Stimulated activated CD8-positive, alpha-beta memory T cell treated with anti-CD3 and anti-CD28 coated beads, Interleukin-15, amount 100 ng/mL, for 48 hours (primary cell): ENCODE results near the gene IL12A.

Experiments
- DNase-seq, 2 donors: peaks; one replicate each; pipeline ENCODE4 v3.0.0-alpha.2; 2020; ENCODE audit warnings: low read depth in 2 of 2

IL12A gene

GRCh38 chr3:159989973-159990846 is 1.6 kb downstream of the IL12A start:
- no peak for DNase-seq

GRCh38 chr3:159991591-159991990 is 3.0 kb downstream of the IL12A start:
- DNase-seq: no peak

- DNase-seq: no peak
Measured at GRCh38 chr3:159992589-159992988, 4.0 kb downstream of the IL12A start.

GRCh38 chr3:159994182-159994581 is 5.5 kb downstream of the IL12A start:
- DNase-seq: no peak

GRCh38 chr3:159995091-159995490 is 6.5 kb downstream of the IL12A start:
- DNase-seq: no peak

DNA sequence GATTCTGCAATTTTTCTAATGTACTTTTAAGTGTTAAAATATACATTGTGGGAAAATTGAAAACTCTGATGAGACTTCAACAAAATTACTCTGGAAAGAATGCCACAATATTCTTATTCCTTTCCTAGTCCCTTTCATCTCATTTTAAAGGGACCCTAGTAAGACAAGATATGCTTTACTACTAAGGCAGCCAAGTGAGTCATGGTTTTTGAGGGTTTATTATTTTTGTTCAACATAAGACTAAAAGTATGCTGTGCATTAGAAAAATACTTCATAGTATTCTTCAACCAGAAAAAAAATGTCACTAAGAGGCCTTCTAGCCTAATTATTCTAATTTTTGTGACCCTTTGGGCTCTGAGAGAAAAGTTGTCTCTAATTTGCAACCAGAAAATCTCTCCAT is 7.4 kb downstream of the IL12A start:
- DNase-seq: no peak

DNA sequence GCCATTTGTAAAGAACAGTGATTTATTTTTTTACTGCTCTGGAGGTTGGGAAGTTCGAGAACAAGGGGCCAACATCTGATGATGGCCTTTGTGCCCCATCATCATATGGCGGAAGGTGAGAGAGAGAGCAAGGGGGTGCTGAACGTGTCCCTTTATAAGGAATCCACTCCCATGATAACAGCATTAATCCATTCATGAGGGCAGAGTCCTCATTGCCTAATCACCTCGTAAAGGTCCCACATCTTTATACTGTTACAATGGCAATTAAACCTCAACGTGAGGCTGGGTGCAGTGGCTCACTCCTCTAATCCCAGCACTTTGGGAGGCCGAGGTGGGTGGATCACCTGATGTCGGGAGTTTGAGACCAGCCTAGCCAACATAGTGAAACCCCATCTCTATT is 8.3 kb downstream of the IL12A start:
- DNase-seq: no peak

GRCh38 chr3:160001148-160001760 is 12.6 kb downstream of the IL12A start:
- no peak for DNase-seq

GRCh38 chr3:160001850-160002623 is 13.4 kb downstream of the IL12A start:
- no peak for DNase-seq

DNA sequence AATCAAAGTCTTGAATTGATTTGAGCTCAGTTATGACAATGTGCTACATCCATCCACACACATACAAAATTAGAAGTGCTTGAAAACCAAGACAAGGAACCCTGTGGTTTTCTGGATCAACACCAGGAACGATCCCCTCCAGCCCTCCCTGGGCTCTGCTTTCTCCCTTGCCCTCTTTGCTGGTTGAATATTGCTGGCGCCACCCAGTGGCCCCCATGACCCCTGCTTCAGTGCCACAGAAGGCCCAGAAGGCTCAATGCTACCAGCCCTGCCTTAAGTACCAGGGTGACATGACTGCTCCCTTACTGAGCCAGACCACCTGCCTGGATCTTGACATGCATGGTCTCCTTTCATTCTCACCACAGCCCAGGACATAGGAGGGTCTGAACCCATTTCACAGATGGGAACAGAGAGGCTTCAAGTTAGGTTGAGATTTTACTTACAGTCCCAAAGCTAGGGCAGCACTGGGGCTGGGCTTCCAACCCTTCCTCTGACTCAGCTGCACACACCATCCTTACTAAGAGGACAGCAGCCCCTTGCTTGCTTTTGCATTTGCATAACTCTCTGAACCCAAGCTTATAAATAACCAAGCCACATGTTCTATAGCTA is 15.0 kb downstream of the IL12A start:
- DNase-seq: no peak

- no peak for DNase-seq
Measured at GRCh38 chr3:160005004-160005403, 16.4 kb downstream of the IL12A start.

GRCh38 chr3:160006282-160007163 is 17.9 kb downstream of the IL12A start:
- no peak for DNase-seq

- DNase-seq: no peak
Measured at GRCh38 chr3:160008961-160009360, 20.3 kb downstream of the IL12A start.

- no peak for DNase-seq
Measured at GRCh38 chr3:160009525-160009924, 20.9 kb downstream of the IL12A start.

- DNase-seq: no peak
Measured at GRCh38 chr3:160010578-160010977, 21.9 kb downstream of the IL12A start.

DNA sequence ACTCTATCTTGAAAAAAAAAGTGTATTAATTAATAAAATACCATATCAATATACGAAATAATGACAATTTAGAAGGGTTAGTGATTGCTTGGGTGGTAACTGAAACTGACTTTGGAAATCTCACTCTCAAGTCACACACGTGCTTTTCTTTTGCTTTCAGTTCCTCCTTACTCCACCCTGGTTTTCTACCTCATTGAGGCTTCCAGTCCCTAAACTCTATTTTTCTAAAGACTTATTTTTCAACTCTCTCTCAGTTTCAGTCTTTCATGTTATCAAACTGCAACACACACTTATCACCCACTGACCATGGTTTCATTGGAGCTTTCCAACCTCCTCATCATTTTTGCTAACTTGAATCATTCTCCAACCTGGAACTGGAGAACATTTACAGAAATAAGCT is 23.5 kb downstream of the IL12A start:
- DNase-seq: no peak

- DNase-seq: no peak
Measured at GRCh38 chr3:160016972-160017371, 28.3 kb downstream of the IL12A start.

- DNase-seq: no peak
Measured at GRCh38 chr3:160018959-160019358, 30.3 kb downstream of the IL12A start.

GRCh38 chr3:160020057-160020711 is 31.5 kb downstream of the IL12A start:
- DNase-seq: no peak

DNA sequence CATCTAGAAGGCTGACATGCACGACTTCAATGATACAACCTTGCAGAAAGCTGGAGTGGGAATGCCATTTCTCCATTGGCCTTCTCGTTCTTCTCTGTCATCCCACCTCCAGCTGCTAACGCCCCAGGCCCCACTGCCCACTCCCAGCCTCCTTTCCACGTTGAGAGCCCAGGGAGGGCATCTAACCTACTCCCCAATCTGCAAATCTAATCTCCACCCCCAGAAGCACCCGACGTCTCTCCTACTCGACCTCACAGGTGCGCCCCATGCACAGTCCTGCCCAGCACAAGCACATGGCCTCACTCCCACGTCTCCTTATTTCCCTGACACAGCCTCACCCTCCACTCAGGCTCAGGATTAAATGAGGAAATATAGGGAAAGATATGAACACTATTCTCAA is 33.4 kb downstream of the IL12A start:
- no peak for DNase-seq

- DNase-seq: no peak
Measured at GRCh38 chr3:160023476-160023875, 34.8 kb downstream of the IL12A start.
